ENCODE data around the gene NFKB1. TPM values are rescaled to one million over a fixed set of nuclear protein-coding genes. Genes with fewer than 3 reads are reported as not detected.
"Not testable (repeated sequence)": the region's sequence is repeated elsewhere in the genome, so short reads cannot be mapped to it uniquely, and the experiment has no call there.

Gene NFKB1
- total RNA-seq, 1 donor, result 35.0 TPM

DNA sequence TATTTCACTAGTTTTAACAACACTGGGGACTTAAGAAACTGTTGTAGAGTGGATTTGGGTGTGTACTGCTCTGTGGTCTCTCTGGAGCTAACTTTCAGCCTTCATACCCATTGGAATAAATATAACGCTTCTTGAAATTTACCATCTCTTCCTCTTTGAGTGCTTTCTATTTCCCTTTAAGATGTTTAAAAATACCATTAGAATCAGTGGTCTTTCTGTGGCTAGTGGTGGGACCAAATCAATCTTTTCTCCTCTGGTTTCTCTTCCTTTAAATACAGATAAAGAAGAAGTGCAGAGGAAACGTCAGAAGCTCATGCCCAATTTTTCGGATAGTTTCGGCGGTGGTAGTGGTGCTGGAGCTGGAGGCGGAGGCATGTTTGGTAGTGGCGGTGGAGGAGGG lies 92.0 kb downstream of the NFKB1 start:
- no peak for DNase-seq (ENCODE audit: low read depth in 2 of 3, low spot score in 2 of 3)

DNA sequence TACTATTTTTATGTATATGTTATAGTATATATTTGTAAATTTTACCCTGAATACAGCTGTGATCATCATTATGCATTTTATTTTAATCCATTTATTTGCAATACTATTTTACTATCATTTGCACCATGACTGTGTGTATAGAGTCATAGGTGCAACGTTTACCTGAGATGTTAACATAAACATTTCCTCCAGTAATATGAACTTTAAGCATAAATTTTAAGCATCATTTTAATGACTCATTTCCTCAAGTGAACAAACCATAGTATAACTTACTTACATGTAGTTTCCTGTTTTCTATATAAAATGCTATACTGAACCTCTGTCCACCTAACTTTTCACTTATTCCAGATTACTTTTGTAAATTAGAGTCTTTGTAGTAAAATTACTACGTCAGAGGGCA lies 92.8 kb downstream of the NFKB1 start:
- DNase-seq (ENCODE audit: low read depth in 2 of 3, low spot score in 2 of 3), result no peak

DNA sequence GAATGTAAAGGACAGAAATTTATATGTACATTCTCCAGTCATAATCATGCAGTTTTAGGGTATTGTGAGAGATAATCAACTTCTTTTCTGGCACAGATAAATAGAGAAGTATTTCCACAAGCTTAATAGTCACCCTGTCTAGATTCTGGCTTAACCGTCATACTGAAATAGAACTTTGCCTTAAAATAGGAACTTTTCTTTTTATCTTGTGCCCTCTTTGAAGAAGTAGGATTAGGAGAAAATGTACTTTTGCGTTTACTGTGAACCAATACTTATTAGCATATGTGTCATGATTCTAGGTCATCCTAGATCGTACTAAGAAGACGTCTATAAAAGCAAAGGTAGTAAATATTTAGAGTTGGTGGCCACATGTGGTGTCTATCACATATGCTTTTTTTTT lies 95.4 kb downstream of the NFKB1 start:
- DNase-seq (ENCODE audit: low read depth in 2 of 3, low spot score in 2 of 3), result no peak

DNA sequence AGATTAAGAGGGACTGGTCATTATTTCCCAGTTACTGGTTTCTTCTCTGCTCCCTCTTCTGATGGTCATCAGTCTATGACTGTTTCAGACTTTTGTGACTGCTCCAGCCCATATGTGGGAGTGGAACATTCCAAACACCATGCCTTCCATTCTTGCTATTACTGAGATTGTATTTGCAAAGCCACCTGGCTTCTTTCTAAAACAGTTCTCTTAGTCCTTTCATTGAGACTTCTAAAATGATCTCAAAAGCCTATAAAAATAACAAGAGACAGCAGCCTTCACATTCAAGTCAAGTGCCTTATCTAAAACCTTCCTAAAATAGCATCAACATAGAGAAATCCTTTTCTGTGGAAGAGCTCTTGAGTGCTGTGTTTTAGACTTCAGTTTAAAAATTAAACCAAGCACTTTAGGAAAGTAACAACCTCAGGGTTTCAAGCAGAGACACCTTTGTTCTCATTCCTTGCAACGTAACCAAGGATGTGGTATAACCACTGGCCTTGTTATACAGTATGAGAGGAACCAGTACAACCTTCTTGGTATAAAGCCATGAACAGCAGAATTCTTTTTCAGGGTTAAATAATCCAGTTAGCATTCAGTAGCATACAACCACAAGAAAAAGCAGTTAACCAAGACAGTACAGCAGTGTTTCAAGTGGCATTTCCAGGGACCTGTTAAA lies 97.1 kb downstream of the NFKB1 start:
- DNase-seq (ENCODE audit: low read depth in 2 of 3, low spot score in 2 of 3), result no peak

DNA sequence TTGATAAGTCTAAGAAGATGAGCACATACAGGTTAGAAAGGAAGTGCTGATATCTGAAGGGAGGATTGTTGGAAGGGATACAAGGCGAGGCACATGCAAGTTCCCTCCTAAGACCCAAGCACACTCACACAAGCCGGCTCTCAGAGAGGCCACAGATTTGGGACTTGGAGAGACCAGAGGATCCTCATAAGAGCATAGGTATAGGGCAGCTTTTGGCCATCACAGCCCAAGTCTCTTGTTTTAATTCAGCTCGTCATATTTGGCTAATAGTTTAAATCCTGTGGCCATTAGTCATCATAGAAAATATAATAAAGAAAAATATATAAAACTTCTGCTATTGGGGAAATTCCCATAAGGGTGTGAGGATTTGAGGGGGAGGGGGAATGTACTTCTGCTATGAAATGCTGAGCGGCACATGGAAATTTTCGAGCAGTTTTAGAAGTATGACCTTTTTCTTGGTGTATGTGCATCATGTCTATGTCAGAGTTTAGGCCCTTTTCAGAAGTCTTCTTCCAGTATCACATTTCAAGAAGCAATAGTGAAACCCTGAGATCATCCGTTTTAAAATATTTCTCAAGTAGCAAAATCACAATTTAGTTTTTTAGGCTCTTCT lies 97.7 kb downstream of the NFKB1 start:
- DNase-seq (ENCODE audit: low read depth in 2 of 3, low spot score in 2 of 3), result no peak

DNA sequence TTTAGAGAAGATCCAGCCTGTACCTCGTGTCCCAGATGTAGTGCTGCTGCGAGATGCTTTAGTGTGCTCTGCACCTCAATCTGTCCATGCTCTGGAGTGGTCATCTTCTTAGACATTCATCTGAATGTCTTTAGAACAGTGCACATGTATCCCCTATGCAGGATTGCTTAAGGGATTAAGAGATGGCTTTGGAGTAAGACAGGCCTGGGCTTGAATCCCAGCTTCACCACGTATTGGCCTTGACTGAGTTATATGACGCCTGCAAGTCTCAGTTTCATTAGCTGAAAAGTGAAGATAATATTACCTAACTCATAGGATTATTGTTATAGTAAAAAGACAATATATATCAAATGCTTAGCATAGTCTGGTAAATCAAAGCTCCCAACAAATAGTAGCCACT lies 98.3 kb downstream of the NFKB1 start:
- DNase-seq (ENCODE audit: low read depth in 2 of 3, low spot score in 2 of 3), result no peak

DNA sequence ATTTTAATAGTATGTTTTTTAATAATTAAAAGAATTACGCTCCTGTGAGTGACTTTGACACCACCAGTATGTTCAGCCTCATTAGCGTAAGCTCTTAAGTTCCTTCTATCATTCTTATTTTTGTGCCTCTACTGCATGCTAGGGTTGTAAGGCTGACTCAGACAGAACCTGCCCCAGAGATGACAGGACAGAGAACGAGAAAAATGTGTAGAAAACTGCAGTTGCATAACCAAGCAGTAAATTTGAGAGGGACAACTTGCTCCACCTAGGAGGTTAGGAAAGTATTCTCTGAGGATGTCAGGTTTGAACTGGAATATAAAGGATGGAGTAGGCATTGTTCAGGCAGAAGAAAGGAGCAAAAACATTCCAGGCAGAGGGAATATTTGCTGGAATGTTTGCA lies 98.7 kb downstream of the NFKB1 start:
- DNase-seq (ENCODE audit: low read depth in 2 of 3, low spot score in 2 of 3), result no peak

DNA sequence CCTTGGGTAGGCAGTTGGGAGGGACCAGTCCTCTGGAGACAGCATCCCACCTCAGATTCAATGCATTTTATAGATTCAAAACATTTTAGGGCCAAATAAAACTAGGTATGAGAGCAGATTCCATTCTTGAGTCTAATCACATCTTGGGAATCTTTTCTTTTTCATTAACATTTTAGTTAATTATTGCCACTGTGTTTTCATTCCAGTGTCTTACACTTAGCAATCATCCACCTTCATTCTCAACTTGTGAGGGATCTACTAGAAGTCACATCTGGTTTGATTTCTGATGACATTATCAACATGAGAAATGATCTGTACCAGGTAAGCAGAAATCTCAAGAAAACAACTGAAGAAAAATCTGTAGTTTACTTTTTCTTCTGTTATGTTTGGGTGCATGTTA lies 99.5 kb downstream of the NFKB1 start:
- no peak for DNase-seq (ENCODE audit: low read depth in 2 of 3, low spot score in 2 of 3)

DNA sequence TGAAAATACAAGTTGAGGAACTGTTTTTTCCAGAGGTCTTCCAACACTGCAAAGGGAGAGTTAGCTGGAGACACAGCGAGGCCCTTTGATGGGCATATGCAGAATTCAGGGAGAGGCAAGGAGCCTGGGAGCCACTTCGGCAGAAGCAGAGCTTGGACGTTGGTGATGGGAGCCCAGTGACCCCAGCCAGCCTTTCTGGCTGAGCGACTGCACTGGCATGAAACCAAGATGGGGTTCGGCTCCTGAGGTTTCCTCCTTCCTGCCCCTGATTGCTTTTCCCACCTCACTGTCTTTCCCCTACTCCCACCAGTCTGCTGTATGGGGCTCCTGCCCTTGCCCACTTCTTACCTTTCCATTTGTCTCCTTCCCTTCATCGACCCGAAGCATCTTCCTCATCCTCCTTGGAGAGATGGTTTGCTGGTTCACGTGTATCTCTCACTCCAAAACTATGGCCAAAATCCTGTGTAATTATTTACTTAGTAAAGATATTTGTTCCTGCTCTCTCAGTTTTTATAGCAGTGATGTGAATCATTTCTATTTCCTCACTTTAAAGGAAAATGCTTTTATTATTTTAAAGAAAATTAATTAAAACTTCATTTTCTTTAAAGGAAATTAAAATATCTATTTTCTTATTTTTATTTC lies 100.5 kb downstream of the NFKB1 start:
- no peak for DNase-seq (ENCODE audit: low read depth in 2 of 3, low spot score in 2 of 3)

DNA sequence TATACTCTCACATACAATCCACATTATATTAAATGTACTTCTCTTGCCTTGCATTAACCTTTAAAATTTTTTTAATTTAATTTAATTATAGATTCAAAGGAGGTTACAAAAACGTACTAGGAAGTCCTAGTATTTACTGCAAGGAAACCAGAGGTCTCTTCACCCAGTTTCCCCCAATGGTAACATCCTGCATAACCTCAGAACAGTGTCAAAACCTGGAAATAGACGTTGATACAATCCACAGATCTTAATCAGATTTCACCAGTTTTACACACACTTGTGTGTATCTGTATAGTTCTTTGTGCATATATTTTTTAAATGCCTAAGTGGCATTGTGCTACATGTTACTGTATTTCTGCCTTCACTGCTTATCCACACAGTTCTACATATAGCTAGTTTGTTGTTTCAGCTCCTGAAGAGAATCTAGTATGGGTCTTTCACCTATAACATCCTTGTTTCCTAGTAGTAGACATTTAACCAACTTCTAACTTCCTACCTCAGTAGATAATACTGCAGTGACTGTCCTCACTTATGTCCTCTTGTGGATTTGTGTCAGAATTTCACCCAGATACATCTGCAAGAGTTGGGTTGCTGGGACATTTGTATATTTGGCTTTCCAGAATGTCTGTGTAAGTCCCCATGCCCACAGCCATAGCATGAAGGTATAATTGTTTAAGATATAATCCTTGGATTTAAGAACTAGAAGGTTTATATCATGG lies 103.2 kb downstream of the NFKB1 start:
- no peak for DNase-seq (ENCODE audit: low read depth in 2 of 3, low spot score in 2 of 3)

DNA sequence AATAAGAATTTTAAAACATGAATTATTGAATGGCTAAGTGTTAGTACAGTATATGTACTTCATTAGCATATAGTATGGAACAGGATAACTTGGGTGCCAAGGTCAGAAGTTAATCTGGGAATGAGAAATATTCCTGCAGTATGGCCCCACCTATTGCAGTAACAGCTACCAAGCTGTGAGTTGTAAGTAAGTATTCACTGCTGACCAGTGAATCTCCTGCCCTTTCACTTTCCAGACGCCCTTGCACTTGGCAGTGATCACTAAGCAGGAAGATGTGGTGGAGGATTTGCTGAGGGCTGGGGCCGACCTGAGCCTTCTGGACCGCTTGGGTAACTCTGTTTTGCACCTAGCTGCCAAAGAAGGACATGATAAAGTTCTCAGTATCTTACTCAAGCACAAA lies 105.1 kb downstream of the NFKB1 start:
- DNase-seq (ENCODE audit: low read depth in 2 of 3, low spot score in 2 of 3), result no peak

DNA sequence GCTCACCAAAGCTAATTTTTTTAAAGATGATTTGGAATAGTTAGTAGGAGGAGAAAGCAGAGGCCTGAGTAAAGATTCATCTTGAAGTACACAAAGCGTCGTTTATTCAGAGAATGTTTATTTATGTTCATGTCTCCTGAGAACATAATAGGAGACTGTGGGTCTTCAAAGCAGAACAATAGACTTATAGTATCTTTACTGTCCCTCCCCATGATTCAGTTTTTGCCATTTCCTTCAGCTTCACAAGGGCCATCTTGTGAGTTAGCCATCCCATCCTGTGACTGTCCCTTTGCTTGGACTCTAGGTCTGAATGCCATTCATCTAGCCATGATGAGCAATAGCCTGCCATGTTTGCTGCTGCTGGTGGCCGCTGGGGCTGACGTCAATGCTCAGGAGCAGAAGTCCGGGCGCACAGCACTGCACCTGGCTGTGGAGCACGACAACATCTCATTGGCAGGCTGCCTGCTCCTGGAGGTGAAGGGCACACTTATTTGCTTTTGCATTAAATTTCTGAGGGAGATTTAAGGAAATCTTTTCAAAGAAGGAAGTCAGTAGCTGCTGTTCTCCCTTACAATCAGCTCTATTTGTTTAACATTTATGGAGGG lies 105.8 kb downstream of the NFKB1 start:
- no peak for DNase-seq (ENCODE audit: low read depth in 2 of 3, low spot score in 2 of 3)

DNA sequence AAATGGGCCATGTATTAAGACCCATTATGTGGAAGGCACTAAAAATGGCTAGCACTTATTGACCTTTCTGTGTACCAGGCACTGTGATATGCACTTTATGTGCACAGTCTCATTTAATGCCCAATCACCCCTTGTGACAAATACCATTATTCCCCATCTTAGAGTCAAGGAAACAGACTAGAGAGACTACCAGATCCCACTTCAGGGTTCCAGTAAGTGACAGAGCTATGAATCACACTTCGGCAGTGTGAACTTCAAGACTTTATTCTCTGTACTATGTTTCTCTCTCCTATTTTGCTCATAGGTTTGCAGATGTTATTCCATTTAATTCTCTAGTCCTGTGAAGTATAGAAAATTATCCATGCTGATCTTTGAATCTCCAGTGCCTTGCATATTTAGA lies 107.0 kb downstream of the NFKB1 start:
- no peak for DNase-seq (ENCODE audit: low read depth in 2 of 3, low spot score in 2 of 3)

DNA sequence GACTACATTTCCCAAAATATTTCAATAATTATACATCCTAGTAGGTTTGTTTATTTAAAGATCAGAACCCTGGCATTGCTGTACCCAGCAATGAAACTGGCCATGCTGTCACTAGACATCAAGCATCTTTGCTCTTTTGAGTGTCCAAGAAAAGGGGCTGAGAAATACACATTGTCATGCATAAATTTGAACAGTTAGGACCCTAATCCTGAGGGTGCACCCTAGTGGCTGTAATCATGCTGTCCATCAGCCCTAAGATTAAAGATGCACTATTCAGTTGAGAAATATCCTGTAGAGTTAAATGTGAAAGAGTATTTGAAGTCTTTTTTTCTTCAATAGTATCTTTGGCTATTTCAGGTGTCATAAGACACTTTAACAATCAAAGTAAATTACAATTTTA lies 108.8 kb downstream of the NFKB1 start:
- DNase-seq (ENCODE audit: low read depth in 2 of 3, low spot score in 2 of 3), result peak in 1 of 3 donors; percentile 37

DNA sequence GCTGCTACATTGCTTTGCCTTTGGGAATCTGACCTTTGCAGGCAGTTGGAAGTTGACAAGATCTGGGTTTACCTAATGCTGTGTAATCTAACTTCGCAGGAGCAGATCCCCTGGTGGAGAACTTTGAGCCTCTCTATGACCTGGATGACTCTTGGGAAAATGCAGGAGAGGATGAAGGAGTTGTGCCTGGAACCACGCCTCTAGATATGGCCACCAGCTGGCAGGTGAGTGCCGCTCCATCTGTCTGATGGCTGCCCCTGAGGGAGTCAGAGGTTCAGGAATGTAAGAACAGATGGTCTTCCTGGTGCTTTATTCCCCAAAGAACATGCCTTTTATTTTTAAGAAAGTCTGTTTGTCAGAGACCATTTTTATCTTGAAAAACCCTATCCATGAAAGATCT lies 109.3 kb downstream of the NFKB1 start:
- DNase-seq (ENCODE audit: low read depth in 2 of 3, low spot score in 2 of 3), result no peak

DNA sequence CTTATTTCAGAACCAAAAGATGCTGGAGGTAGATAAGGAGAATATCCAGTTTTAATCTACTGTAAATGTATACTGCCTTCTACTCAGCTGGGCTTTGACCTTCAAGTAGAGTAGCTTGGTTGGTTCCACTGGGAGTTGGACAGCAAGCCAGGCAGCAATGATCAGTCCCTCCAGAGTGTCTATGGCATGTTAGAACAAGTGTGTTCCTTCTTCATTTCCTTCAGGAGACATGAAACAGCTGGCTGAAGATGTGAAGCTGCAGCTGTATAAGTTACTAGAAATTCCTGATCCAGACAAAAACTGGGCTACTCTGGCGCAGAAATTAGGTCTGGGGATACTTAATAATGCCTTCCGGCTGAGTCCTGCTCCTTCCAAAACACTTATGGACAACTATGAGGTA lies 111.1 kb downstream of the NFKB1 start:
- DNase-seq (ENCODE audit: low read depth in 2 of 3, low spot score in 2 of 3), result no peak

DNA sequence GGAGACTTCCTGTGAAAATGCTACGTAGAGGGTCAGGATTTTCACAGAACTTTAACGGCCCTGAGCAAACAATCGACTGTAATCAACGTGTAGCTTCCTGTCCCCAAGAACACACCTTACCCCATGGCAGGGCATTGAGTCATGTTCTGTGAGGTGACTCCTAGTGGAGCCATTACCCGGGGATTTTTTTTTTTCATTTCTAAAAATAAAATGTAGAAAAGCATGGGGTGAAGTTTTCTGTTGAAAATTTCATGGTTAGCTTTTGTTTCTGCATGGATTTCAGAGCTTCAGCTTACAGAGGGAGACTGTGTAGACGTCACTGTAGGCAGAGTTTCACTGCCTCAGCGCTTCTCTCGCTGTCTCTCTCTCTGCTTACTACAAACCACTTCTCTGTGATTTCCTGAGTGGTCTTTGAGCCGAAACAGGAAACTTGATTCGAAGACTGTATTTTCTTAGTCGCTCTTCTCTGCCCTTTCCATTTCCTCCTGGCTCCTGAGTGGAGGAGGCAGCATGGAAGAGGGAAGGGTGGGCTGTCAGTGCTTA lies 111.7 kb downstream of the NFKB1 start:
- peak in 1 of 3 donors; percentile 40 for DNase-seq (ENCODE audit: low read depth in 2 of 3, low spot score in 2 of 3)

DNA sequence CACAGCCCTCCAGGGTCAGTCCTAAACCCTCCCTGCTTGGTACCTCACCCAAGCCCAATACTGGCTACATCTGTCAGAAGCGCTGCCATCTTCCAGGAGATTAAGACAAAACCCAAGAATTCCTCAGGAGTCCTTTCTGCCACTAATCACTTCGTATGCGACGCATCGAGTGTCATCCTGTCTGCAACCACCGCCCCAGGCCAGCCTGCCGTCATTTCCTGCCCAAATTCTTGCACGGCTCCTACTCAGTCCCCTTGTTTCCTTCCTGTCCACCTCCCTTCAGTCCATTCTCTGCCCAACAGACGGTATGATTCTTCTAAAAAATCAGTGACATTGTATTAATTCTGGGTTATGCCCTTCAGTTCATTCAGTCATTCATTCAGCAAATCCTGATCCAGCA lies 113.6 kb downstream of the NFKB1 start:
- no peak for DNase-seq (ENCODE audit: low read depth in 2 of 3, low spot score in 2 of 3)

DNA sequence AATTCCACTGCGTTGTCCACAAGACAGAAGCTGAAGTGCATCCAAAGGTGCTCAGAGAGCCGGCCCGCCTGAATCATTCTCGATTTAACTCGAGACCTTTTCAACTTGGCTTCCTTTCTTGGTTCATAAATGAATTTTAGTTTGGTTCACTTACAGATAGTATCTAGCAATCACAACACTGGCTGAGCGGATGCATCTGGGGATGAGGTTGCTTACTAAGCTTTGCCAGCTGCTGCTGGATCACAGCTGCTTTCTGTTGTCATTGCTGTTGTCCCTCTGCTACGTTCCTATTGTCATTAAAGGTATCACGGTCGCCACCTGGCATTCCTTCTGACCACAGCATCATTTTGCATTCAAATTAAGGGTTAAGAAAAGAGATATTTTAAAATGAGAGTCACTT lies 115.5 kb downstream of the NFKB1 start:
- no peak for DNase-seq (ENCODE audit: low read depth in 2 of 3, low spot score in 2 of 3)

DNA sequence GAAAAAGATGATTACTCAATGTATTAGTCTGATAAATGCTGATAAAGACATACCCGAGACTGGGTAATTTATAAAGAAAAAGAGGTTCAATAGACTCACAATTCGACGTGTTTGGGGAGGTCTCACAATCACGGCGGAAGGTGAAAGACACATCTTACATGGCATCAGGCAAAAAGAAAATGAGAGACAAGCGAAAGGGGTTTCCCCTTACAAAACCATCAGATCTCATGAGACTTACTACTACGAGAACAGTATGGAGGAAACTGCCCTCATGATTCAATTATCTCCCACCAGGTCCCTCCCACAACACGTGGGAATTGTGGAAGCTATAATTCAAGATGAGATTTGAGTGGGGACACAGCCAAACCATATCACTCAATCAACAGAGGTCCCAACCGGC lies 117.9 kb downstream of the NFKB1 start:
- DNase-seq (ENCODE audit: low read depth in 2 of 3, low spot score in 2 of 3), result not testable (repeated sequence)
